NCI-H1930 (cell line): ENCODE results near the gene CNNM3.
"Not testable (repeated sequence)": the region's sequence is repeated elsewhere in the genome, so short reads cannot be mapped to it uniquely, and the experiment has no call there.

Experiments used
- DNase-seq, 2 experiments: peaks; one replicate each; lab custom pipeline; 2025; lab: John Stamatoyannopoulos, UW

Gene CNNM3

DNA sequence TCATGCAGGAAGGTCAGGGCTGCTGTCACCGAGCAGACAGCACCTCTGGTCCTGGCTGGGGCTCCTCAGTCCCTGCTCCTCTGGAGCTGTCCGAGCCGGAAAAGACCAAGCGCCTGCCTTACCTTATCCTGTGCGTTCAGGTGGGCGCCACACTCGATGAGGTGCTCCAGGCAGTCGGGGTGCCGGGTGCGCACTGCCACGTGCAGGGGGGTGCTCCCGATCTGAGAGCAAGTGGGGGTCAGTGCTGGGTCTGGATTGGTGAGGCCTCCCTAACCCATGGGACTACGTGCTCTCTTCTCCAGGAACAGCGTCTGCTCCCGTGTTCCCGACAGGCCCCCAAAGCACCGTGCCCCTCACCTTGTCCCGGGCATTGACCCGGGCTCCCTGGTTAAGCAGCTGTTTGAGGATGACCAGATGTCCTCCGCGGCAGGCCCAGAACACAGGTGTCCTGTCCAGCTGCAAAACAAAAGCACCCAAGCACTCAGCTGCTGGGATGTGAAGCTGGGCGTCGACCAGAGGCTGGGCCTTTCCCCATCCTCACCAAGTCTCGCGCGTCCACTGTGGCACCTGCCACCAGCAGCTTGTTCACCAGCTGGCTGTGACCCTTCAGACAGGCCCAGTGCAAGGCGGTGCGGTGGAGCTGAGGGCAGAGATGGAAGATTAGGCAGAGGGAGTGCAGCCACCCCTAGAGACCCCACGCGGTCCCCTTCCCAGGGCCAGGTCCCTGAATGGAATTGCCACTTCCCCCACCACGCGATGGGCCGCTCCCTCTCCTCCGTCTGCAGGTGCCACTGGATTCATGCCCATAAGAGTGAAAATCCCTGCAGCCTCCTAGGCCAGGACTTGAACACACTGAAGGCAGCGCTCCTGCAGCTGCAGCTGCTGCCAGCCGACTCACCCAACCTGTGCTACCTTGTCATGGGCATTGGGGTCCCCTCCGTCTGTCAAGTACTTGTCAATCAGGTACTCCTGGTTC, 24.1 kb downstream of the CNNM3 start:
- DNase-seq: no peak

DNA sequence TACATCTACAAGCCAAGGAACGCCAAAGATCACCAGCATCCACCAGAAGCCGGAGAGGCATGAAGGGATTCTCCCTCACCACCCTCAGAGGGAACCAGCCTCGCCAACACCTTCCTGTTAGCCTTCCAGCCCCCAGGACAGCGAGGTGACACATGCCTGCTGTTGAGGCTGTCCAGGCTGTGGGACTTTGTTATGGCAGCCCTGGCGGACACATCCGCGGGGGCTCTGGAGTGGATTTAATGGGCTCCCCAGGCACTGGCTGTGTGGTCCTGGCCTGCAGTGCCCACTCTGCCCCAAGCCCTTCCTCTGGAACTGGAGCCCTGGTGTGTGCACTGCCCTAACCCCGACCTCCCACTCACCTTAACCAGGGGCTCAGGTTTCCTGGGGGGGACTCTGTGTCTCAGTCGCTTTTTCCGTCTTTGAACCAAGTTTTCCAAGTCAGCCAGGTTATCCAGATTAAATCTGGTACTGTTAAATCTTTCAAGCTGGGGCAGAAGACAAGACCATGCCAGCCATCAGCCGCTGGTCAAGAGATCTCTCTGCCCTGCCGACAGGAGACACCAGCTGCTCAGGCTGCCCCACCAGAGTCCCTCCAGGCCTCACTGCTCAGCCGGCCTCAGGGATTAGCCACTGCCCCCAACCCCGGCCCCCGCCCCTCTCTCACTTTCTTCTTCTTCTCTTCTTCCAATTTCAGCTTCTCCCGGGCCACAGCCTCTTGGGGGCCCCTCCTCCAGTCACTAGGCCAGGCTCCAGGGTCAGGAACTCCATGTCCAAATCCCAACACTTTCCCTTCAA, 25.8 kb downstream of the CNNM3 start:
- DNase-seq: no peak

DNA sequence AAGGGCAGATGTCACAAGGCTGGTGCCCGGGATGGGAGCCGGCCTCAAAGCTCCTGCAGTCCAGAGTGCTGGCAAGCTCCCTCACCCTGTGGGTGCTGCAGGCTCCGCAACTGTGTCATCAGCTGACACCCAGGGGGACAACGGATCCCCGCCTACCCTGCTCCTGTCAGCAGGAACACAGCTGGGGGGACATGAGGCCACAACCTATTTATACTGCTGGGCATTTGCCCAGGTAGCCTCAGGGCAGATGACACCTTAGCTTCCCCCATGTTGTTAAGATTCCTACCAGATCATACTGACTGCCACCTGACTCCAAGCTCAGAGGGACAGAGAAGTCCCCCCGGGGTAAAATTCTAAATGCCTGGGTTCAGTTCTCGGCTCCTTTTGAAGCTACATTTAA, 26.5 kb downstream of the CNNM3 start:
- DNase-seq: no peak

DNA sequence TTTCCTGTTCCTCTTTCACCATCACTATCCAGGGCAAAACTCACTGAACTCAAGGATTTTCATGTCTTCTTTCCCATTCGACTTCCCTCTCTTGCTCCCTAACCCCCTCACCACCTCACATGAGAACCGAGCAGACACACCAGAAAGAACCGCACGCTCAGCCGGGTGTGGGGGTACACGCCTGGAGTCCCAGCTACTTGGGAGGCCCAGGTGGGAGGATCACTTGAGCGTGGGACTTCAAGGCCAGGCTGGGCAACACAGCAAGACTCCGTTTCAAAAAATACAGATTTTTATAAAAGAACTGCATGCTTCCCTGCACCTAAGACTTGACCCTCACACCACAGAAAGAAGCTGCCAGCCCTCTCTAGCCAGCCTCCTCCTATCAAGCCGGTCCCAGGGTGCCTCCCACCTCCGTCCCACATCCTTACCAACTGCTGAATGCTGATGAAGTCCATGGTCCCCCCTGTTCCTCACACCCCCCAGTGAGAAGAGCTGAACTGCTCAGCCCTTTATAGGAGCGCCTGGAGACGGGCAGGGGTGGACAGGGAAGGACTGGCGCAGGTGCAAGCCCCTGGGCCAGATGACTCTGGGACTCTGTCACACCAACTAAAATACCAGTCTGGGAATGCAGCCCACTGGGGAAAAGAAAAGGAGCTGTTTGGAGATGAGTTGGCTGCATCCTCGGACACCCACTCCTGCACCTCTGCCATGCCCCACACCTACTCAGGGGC, 27.6 kb downstream of the CNNM3 start, which contains the start of gene ANKRD23:
Gene ANKRD23, minus strand, starts transcription at position 484 of the 731 bp plus-strand sequence. Its CDS starts 29 bp downstream, at position 455.
- DNase-seq: no peak

DNA sequence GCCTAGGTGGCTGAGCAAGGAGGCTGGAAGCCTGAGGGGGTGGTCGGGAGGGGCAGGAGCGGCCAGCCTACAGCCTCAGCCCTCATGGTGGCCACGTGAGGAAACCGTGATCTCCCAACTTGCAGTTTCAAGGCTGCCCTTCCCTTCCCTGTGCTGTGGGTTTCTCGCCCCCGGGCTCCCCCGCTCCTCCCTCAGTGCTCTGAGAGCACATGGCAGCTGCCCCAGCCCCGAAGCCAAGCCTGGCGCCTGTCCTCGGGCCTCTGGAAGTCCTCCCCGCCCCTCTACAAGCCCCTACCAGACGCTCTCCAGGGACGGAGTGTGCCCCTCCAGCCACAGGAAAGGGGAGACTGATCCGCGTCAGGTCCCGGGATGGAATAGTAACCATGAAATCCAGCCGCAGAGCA, 28.3 kb downstream of the CNNM3 start:
- no peak for DNase-seq

DNA sequence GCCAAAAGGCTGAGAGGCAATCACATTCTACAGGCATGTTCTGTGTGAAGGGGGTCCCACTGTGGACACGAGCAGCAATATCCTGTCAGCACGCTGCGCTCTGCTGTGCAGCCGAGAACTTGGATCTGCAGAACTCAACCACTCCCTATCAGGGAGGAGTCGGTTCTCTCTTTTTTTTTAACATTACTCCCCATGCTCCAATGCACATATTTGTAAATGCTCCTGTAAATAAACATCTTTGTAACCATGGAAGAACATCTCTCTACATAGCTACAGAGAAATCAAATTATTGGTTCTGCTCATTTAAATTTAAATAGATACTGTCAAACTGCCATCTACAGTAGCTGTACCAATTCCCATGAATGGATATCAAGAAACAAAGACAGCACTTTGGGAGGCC, 30.8 kb downstream of the CNNM3 start:
- DNase-seq: no peak

DNA sequence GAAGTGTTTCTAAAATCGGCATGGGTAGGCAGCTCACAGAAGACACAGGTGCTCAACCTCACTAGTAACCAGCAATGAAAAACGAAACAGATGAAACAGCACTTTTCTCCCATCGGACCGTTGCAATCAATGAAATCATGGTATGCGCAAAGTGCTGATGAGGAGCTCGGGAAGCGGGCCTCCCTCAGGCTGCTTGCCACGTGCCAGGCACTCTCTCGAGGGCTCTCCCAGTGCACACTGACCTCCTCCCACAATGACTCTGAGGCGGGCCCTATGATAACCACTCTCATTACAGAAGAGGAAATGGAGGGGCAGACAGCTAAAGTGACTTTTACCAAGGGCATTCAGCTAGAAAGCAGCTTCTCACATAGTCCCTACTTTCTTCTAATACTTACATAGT, 31.5 kb downstream of the CNNM3 start:
- no peak for DNase-seq

DNA sequence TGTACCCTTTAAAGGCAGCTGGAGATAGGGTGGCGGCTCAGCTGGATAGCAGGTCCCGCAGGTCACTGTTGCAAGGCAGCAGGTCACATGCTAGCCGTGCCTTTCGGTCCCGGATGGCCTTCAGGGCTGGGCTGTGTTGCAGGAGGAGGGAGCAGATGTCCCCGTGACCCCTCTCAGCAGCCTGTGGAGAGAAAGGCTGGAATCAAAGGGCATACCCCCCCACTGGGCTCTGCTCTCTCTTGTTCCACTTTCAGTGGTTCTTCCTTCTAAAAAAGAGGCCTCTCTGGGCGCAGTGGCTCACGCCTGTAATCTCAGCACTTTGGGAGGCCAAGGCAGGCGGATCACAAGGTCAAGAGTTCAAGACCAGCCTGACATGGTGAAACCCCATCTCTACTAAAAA, 32.2 kb downstream of the CNNM3 start:
- DNase-seq: no peak

DNA sequence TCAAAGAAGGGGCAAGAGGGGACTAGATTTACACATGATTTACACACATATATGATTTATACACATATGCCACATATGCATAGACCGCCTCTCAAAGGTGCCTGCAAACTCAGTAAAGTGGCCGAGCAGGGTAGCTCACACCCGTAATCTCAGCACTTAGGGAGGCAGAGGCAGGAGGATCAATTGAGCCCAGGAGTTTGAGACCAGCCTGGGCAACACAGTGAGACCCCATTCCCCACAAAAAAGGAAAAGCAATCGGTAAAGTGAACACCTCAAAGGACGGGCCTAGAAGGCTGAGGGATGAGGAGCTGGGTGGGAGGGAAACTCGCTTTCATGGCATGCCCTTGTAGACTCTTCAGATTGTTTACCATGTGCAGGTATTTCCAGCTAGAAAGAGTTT, 36.6 kb downstream of the CNNM3 start:
- no peak for DNase-seq

DNA sequence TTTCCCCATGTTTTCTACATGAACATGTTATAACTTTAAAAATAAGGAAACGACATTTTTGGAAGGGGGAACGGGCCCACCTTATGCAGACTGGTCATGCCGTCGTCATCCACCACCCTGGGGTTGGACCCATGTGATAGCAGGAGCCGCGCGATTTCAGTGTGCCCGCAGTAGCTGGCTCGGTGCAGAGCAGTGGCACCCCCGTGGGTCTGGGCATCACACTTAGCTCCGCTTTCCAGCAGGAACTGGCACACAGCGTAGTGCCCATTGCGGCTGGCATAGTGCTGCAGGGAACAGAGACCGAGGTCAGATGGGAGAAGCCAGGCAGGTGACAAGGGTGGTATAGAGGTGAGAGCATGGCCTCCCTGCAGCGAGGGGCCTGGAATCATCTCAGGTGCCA, 37.3 kb downstream of the CNNM3 start:
- DNase-seq: no peak

DNA sequence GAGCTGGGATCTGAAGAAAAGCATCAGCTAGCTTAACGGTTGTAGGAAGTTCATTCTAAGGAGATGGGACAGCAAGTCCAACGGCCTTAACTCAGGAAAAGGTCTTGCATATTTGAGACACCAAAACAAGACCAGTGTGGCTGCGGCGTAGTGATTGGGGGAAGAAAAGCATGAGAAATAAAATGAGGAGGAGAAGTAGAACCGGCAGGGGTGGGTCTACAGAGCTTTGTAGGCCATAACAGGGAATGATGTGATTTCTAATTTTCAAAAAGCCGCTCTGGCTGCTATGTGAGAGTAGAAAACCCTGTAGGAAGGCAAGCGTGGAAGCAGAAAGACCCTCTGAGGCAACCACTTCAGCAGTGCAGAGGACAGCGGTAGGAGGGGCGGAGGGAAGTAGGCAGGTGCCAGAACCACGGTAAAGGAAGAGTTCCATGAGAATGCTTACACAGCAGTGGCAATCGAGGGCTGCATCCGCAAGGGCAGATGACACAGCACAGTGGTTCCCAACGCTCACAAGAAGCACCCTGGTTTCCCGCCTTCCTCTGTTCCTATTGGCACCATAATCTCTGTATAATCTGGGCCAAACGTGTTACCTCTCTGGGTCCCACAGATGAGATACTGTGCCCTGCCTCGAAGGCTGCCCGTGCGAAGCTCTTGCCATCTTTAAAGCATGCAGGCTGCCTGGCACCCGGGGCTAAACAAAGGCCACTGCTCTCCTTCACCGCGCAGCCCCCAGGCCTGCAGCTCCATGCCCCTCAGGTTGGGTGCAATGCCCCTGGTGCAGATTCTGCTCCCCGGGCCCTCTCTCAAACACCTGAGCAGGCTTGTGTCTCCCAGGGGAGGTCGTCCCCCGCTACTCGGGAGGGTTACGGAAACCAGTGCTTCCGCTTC, 41.0 kb downstream of the CNNM3 start:
- peak in 1 of 2 experiments; percentile 10 for DNase-seq

DNA sequence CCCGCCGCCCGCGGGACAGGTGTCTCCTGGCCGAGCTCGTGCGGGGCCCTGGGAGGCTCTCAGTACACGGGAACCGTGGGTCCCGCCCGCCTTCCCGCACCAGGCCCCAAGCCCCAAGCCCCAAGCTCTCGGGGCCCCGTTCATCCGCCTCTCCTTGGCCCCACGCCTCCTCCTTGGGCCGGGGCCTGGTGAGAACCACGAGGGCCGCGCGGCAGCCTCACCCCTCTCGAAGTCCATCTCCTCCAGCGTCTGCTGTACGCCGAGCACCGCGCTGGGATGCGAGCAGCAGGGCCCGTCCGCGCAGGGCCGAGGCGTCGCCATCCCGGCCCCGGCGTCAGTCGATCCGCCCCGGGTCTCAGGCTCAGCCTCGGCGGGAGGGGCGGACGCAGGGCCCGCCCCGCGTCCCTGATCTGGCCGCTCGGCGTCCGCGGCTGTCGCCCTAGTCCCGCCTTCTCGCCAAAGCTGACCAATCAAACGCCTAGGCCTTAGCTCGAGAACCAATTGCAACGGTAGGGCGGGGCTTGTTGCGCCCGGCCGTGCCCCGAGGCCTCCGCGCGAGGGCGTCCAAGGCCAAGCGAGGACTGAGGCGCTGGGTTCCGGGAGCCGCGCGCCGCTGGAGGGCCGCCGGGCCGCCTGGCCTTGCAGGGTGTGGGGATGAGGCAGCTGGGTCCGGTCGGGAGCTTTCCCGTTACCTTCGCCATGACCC, 41.8 kb downstream of the CNNM3 start, which contains the start of gene ANKRD39:
Gene ANKRD39, minus strand, starts transcription at position 350 of the 706 bp plus-strand sequence. Its CDS starts 29 bp downstream, at position 321.
- DNase-seq: peak; percentile 96 to 99

DNA sequence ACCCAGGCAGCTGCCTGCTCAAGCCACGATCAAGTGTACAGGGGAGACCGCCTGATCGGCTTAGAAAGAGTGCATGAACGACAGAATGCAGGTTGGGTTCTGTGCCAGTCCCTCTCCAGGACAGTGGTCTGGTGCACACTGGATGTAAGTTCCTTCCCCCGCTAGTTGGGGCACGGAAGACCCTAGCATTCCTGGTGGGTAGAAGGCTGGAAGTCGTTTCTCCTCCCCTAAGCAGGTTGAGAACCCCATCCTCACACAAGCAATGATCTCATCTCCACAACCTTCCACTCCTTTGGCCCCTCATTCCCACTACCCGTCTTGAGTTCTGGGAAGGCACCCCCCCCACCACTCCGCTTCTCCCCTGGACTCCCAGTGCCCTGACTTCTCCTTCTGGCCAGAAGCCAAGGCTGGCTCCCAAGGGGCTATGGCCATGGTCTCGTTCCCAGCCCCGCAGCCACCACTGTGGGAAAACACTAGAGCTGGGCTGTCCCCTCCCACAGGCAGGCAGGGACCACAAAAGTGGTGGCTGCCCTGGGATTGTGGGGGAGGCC, 43.1 kb downstream of the CNNM3 start:
- DNase-seq: no peak

DNA sequence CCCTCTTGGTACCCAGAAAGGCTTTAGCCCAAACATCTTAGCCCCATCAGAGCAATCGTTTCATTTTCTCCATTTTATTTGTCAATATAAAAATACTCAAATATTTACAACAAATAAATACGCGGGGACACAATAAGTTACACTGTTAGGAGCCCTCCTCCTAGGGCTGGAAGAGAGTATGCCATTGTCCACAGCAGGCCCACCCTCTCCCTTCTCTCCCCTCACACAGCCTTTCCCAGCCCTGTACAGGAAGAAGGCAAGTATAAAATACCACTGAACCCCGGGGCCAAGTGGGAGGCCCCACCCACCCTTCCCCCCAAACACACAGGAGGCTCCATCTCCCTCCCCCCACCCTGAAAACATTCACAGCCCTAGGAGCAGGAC, 43.6 kb downstream of the CNNM3 start:
- DNase-seq: no peak

DNA sequence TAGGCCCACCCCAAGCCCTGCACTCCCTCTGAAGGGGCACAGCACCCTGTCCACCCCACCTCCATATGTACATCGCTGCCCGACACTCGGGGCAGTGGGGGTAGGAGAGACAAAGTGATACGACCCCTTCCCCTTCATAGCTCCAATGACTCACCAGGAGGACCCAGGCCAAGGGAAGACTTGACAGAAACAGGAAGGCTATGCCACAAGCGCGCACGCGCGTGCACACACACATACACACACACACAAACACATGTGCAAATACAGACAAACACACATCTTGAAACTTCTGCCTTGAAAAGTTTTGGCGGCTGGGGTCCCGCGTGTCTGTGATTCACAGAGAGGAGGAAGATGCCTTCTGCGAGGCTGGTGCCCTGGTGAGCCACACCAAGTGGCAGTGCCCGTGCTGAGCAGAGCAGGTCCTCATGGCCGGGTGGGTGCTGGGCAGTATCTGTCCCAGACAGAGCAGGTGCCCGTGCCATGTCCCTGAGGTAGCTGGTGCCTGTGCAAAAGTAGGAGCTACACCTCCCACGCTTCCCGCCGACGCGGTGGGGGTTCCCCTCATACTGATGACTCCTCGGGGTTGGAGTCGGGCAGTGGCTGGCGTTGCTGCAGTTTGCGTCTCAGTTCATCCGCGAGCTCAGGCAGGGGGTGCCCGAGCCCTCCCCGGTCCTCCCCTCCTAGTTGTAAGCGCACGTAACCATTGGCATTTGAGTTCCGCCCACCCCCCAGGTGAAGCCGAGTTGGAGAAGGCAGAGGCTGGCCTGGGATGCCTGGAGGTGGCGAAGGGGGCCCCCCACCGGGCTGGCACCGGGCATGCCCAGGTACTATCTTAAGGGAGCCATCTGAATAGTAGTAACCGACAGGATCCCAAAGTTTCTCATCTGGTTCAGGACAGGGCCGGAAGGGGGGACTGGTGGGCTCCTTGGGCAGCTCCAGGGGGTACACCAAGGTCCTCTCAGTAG, 44.3 kb downstream of the CNNM3 start:
- DNase-seq: no peak

DNA sequence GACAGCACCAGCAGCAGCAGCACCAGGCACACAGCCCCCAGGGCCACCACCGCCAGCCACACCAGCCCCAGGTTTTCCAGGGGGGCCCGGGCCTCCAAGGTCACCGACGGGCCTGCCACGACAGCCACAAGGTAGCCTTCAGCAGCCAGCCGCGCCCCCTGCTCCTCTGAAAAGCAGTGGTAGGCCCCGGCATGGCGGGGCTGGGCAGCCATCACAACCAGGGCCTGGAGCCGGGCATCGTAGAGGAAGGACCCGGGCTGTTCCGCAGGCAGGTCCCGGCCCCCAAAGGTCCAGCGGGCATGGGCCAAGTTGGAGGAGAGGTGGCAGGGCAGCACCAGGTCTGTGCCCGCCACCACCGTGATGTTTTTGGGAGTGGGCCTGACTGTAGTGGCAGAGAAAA, 45.0 kb downstream of the CNNM3 start:
- DNase-seq: no peak

DNA sequence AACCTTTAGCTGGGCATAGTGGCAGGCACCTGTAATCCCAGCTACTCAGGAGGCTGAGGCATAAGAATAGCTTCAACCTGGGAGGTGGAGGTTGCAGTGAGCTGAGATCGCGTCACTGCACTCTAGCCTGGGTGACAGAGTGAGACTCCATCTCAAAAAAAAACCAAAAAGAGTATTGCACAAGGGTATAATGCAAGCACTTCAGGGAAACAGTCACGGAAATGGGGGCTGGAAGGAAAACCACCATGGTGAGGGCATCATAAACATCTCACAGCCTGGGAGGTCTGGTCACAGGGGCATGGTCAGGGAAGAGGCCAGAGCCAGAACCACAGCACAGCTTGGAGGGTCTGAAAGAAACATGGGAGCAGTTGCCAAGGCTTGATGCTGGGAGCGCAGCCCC, 47.0 kb downstream of the CNNM3 start:
- not testable (repeated sequence) for DNase-seq

DNA sequence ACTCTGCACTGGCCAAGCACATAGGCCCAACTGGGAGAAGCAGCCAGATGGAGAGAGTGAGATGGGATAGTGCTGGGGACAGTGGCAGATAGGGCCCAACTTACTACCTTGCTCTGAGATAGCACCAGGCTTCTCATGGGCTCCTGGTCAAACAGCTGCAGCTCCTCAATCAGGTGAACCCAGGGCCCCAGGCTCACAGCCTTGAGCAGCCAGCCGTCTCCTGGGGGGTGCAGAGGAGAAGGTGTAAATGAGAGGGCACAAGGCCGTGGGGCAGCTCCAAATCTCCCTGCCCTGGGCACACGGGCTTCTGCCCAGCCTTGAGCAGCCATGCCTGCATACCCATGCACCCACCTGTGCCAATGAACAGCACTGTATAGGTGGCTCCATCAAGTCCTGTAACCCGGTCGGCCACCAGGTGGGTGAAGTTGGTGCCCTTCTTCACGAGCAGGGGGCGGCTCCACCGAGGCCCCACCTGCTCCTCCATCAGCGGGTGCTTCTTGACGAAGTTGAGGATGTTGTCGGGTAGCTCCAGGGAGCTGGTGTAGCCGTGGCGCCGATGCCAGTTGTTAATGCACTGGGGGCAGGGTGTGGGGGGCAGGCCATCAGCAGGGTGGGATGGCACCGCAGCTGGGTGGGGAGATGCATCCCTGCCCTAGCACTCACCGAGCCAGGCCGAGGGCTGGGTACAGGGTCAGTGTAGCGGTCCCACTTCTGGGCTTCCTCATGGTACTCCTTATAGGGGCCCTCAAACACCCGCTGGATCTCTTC, 47.7 kb downstream of the CNNM3 start:
- DNase-seq: no peak
